ENCODE measurements around the gene APOA1. TPM values are rescaled to one million over a fixed set of nuclear protein-coding genes. Genes with fewer than 3 reads are reported as not detected.

APOA1 gene
- total and polyA plus RNA-seq, 10 of the 15 experiments (the other 5 are each of a cell fraction or from before 2014, with no cell fraction given), result 0.10 to 2.4 (median 0.24) TPM; not detected in 3

DNA sequence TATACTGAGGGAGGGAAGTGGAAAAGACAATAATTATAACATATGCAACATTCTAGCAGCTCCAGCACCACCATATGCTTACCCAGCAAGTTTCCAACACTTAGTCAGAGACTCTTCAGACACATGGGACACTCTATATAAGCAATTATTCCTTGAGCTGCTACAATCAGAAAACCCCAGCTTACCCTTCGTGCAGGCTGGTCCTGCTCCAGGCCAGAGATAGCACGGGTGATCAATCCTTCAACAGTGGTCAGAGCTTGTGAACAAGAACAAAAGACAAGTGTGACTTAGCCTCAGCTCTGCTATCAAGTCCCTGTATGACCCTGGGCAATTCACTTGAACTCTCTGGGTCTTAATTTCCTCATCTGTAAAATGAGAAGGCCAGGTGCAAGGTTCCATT is 51.1 kb downstream of the APOA1 start:
- peak overlapping the region; percentile 92; the same call in 1 of the 2 replicates for H3K9ac ChIP-seq (ENCODE audit: control insufficient read depth, insufficient read depth, low read length)
- SMC1A ChIA-PET (ENCODE audit: uncharacterized antibody, unreplicated experiment), result interaction anchor here (0.6 to 7.5 kb wide), 15 partner anchors 10 to 441 kb away, joined by 3 to 46 read pairs (median 4); no protein-coding TSS in a partner anchor
- no peaks in the 10 kb centered on the region for H4K20me1 ChIP-seq (ENCODE audit: control insufficient read depth, insufficient read depth)
- BruUV-seq (replicated peaks), result no TSS peak
- 97% methylated on average over 2 of the region's 2 CpGs for WGBS (ENCODE audit: insufficient coverage, insufficient replicate concordance, low lambda C conversion rate, missing lambda C conversion rate)
- H3K79me2 ChIP-seq (ENCODE audit: control insufficient read depth, insufficient read depth, low read length), result peaks cover 20% of the 10 kb centered on the region
- H3K4me2 ChIP-seq (ENCODE audit: control insufficient read depth, insufficient read depth), result peak overlapping the region; percentile 94
- H3K36me3 ChIP-seq (ENCODE audit: control insufficient read depth in 2 of 2, insufficient read depth in 2 of 2, low read length in 1 of 2), result peaks cover 12 to 33% of the 10 kb centered on the region in 2 experiments
- FAIRE-seq (no peak), DNase-seq (ENCODE audit: low read depth, low spot score) (no peak), ATAC-seq (no peak)
- peaks cover 16% of the 10 kb centered on the region for H3K4me1 ChIP-seq (ENCODE audit: control insufficient read depth, insufficient read depth, low read length)
- intact Hi-C loops (cut with micrococcal nuclease; ENCODE audit: unreplicated experiment) (no loop called here), in situ Hi-C loops (cut with MboI) (loop anchor here (5.0 kb wide), 1 partner anchor 316 kb away; no protein-coding TSS in a partner anchor)
- RAD21 ChIA-PET (ENCODE audit: unreplicated experiment), result interaction anchor here (2.2 to 3.3 kb wide), 3 partner anchors 13 to 320 kb away, joined by 7 to 20 read pairs (median 13); partner anchors contain the start of gene BUD13
- peak overlapping the region; percentile 96 for H3K4me3 ChIP-seq
- H3K9me3 ChIP-seq (replicated peaks; ENCODE audit: control insufficient read depth, insufficient read depth, low read length), result no peaks in the 10 kb centered on the region
- H3K27ac ChIP-seq (ENCODE audit: control insufficient read depth, insufficient read depth), result no peak overlapping the region
- CTCF ChIA-PET, result interaction anchor here (0.9 to 10.9 kb wide), 6 partner anchors 17 to 394 kb away, joined by 3 to 183 read pairs (median 4); partner anchors contain the start of gene APOA1
- no peaks in the 10 kb centered on the region for H3K27me3 ChIP-seq (replicated peaks in 1 of 2; ENCODE audit: control insufficient read depth in 2 of 2, insufficient read depth in 2 of 2, low read length in 1 of 2)
- H2AFZ ChIP-seq (ENCODE audit: control insufficient read depth, low read depth, low read length), result no peak overlapping the region
- POLR2A ChIA-PET, result interaction anchor here (0.5 to 3.4 kb wide), 8 partner anchors 10 to 392 kb away, joined by 3 to 28 read pairs (median 3); partner anchors contain the start of genes BUD13 and SIDT2
- TF ChIP-seq, protein P1, sequence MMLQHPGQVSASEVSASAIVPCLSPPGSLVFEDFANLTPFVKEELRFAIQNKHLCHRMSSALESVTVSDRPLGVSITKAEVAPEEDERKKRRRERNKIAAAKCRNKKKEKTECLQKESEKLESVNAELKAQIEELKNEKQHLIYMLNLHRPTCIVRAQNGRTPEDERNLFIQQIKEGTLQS (IDR thresholded peaks at IDR 0.05; ENCODE audit: borderline replicate concordance, extremely low read depth, low read depth, low read length), result no peak
- TF ChIP-seq SUZ12 (IDR thresholded peaks at IDR 0.05; ENCODE audit: unreplicated experiment) (no peak), ATF7 (IDR thresholded peaks at IDR 0.05; ENCODE audit: low read depth) (no peak), SREBF2 (IDR thresholded peaks at IDR 0.05; ENCODE audit: low read length) (no peak), ZNF384 (IDR thresholded peaks at IDR 0.05; ENCODE audit: borderline replicate concordance, low read depth, low read length) (no peak), IRF4 (IDR thresholded peaks at IDR 0.05; ENCODE audit: low read depth, low read length) (no peak), STAT1 (conservative IDR thresholded peaks at IDR 0.05) (no peak), POLR2A (IDR thresholded peaks at IDR 0.05; ENCODE audit: low read depth, low read length) (no peak), POLR2AphosphoS5 (IDR thresholded peaks at IDR 0.05; ENCODE audit: low read length) (no peak), ZNF274 (IDR thresholded peaks at IDR 0.05; ENCODE audit: insufficient read depth, insufficient read length) (no peak), NFXL1 (IDR thresholded peaks at IDR 0.05; ENCODE audit: borderline replicate concordance) (no peak), WRNIP1 (IDR thresholded peaks at IDR 0.05; ENCODE audit: borderline replicate concordance, low read depth, low read length) (no peak)
- TF ChIP-seq, protein P2, sequence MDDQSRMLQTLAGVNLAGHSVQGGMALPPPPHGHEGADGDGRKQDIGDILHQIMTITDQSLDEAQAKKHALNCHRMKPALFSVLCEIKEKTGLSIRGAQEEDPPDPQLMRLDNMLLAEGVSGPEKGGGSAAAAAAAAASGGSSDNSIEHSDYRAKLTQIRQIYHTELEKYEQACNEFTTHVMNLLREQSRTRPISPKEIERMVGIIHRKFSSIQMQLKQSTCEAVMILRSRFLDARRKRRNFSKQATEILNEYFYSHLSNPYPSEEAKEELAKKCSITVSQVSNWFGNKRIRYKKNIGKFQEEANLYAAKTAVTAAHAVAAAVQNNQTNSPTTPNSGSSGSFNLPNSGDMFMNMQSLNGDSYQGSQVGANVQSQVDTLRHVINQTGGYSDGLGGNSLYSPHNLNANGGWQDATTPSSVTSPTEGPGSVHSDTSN (IDR thresholded peaks at IDR 0.05; ENCODE audit: insufficient replicate concordance, low read depth, low read length), result no peak
- TF ChIP-seq, protein P3, sequence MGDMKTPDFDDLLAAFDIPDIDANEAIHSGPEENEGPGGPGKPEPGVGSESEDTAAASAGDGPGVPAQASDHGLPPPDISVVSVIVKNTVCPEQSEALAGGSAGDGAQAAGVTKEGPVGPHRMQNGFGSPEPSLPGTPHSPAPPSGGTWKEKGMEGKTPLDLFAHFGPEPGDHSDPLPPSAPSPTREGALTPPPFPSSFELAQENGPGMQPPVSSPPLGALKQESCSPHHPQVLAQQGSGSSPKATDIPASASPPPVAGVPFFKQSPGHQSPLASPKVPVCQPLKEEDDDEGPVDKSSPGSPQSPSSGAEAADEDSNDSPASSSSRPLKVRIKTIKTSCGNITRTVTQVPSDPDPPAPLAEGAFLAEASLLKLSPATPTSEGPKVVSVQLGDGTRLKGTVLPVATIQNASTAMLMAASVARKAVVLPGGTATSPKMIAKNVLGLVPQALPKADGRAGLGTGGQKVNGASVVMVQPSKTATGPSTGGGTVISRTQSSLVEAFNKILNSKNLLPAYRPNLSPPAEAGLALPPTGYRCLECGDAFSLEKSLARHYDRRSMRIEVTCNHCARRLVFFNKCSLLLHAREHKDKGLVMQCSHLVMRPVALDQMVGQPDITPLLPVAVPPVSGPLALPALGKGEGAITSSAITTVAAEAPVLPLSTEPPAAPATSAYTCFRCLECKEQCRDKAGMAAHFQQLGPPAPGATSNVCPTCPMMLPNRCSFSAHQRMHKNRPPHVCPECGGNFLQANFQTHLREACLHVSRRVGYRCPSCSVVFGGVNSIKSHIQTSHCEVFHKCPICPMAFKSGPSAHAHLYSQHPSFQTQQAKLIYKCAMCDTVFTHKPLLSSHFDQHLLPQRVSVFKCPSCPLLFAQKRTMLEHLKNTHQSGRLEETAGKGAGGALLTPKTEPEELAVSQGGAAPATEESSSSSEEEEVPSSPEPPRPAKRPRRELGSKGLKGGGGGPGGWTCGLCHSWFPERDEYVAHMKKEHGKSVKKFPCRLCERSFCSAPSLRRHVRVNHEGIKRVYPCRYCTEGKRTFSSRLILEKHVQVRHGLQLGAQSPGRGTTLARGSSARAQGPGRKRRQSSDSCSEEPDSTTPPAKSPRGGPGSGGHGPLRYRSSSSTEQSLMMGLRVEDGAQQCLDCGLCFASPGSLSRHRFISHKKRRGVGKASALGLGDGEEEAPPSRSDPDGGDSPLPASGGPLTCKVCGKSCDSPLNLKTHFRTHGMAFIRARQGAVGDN (IDR thresholded peaks at IDR 0.05), result no peak
- TF ChIP-seq, protein P4, sequence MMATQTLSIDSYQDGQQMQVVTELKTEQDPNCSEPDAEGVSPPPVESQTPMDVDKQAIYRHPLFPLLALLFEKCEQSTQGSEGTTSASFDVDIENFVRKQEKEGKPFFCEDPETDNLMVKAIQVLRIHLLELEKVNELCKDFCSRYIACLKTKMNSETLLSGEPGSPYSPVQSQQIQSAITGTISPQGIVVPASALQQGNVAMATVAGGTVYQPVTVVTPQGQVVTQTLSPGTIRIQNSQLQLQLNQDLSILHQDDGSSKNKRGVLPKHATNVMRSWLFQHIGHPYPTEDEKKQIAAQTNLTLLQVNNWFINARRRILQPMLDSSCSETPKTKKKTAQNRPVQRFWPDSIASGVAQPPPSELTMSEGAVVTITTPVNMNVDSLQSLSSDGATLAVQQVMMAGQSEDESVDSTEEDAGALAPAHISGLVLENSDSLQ (IDR thresholded peaks at IDR 0.05), result no peak
